Esophagus squamous epithelium (tissue), 5 donors: ENCODE data around the gene SPEN. TPM values are rescaled to one million over a fixed set of nuclear protein-coding genes. Genes with fewer than 3 reads are reported as not detected.
"Not testable (repeated sequence)": the region's sequence is repeated elsewhere in the genome, so short reads cannot be mapped to it uniquely, and the experiment has no call there.

ENCODE experiments used
- DNase-seq: peaks from one replicate; lab custom pipeline; 2025; lab: John Stamatoyannopoulos, UW
- H3K27ac ChIP-seq, 4 donors: fragments of 200-600 bp; sonication (generic); one replicate each; pipeline ENCODE4 v1.5.1; 2016 to 2019; ENCODE audit warnings: mild to moderate bottlenecking in 1 of 4
- H3K27me3 ChIP-seq, 4 donors: fragments of 200-600 bp; sonication (generic); 1 replicate in 3 of 4; 2 replicates in 1 of 4; pipeline versions ENCODE4 v1.5.1 to v1.6.0; 2017 to 2021; ENCODE audit warnings: antibody characterized with exemption in 1 of 4
- H3K36me3 ChIP-seq, 3 donors: fragments of 200-600 bp; sonication (generic); one replicate each; pipeline ENCODE4 v1.5.1; 2016 to 2019
- H3K4me1 ChIP-seq, 3 donors: fragments of 200-600 bp; sonication (generic); one replicate each; pipeline ENCODE4 v1.5.1; 2017 to 2019
- H3K4me3 ChIP-seq, 4 donors: fragments of 200-600 bp; sonication (generic); 1 replicate in 3 of 4; 2 replicates in 1 of 4; pipeline ENCODE4 v1.5.1; 2016 to 2019; ENCODE audit warnings: mild to moderate bottlenecking in 2 of 4, moderate library complexity in 1 of 4
- H3K9me3 ChIP-seq, 3 donors: fragments of 200-600 bp; sonication (generic); one replicate each; pipeline ENCODE4 v1.5.1; 2016 to 2019
- POLR2A ChIP-seq, 4 donors: fragments of 450-650 bp; IDR thresholded peaks; one replicate each; pipeline ENCODE4 v1.6.1; 2017; ENCODE audit warnings: antibody characterized with exemption in 4 of 4, mild to moderate bottlenecking in 4 of 4, moderate library complexity in 3 of 4
- WGBS, 2 donors: methylation state at CpG; one replicate each; pipeline ENCODE4 v1.1.5; 2018; 5-methylcytosine and 5-hydroxymethylcytosine counted together
- intact Hi-C: fragments of 100-400 bp; cut with DNase I; formaldehyde crosslinking; loops from one replicate; pipeline ENCODE4 v1.15.0; 2022
- total RNA-seq, 4 donors: library from RNA; depleted of rRNA; stranded (reverse); fragments of >200 nt; gene quantifications; one replicate each; pipeline ENCODE4 v1.1.0, GENCODE V29; 2016
- TF ChIP-seq, protein P1 (sequence below), 6 experiments: fragments of 450-650 bp in 4 of 6; fragments of 200-600 bp in 2 of 6; sonication (generic) in 2 of 6; IDR thresholded peaks; one replicate each; pipeline ENCODE4 v1.5.1; 2016 to 2019; ENCODE audit warnings: antibody characterized with exemption in 6 of 6, mild to moderate bottlenecking in 4 of 6, moderate library complexity in 4 of 6
- donor health status: DM: yes; HTN: yes; CAD: no.

The SPEN gene
- total RNA-seq, 4 donors from 2014 or later, result 22.4 to 36.0 (median 30.5) TPM

DNA sequence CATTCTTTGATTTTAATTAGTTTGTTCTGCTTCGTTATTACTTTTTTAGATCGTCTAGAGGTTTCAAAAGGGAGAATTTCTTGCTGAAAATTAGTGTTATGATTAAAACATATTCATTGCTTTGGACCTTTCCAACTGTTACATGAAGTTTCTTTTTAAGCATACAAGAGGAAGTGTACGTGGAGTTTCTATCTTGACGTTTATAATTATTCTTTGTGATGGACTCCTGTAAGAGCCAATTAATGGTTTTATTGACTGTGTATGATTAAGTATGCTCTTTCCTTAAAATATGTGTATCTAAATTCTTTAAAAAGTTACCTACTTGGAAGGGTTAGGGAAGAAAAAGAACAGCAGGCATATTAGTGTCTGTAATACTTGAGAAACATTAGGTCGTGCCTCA lies 37.8 kb downstream of the SPEN start:
- H3K4me3 ChIP-seq, result peak overlapping the region in 2 of 4 donors; percentile 41 to 56
- 26 to 29% methylated on average over 5 of the region's 5 CpGs for WGBS, 2 donors
- TF ChIP-seq, protein P1, sequence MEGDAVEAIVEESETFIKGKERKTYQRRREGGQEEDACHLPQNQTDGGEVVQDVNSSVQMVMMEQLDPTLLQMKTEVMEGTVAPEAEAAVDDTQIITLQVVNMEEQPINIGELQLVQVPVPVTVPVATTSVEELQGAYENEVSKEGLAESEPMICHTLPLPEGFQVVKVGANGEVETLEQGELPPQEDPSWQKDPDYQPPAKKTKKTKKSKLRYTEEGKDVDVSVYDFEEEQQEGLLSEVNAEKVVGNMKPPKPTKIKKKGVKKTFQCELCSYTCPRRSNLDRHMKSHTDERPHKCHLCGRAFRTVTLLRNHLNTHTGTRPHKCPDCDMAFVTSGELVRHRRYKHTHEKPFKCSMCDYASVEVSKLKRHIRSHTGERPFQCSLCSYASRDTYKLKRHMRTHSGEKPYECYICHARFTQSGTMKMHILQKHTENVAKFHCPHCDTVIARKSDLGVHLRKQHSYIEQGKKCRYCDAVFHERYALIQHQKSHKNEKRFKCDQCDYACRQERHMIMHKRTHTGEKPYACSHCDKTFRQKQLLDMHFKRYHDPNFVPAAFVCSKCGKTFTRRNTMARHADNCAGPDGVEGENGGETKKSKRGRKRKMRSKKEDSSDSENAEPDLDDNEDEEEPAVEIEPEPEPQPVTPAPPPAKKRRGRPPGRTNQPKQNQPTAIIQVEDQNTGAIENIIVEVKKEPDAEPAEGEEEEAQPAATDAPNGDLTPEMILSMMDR (IDR thresholded peaks at IDR 0.05), result no peak
- TF ChIP-seq POLR2A (IDR thresholded peaks at IDR 0.05), result no peak
- peak overlapping the region; percentile 75 to 92 (median 89) for H3K27ac ChIP-seq
- intact Hi-C loops, result no loop called here
- DNase-seq, result no peak
- no peaks in the 10 kb centered on the region for H3K27me3 ChIP-seq
- H3K36me3 ChIP-seq, result peaks cover 0 to 23% (median 0%) of the 10 kb centered on the region in 3 donors
- no peaks in the 10 kb centered on the region for H3K9me3 ChIP-seq
- peaks cover 28 to 91% (median 48%) of the 10 kb centered on the region in 3 donors for H3K4me1 ChIP-seq

DNA sequence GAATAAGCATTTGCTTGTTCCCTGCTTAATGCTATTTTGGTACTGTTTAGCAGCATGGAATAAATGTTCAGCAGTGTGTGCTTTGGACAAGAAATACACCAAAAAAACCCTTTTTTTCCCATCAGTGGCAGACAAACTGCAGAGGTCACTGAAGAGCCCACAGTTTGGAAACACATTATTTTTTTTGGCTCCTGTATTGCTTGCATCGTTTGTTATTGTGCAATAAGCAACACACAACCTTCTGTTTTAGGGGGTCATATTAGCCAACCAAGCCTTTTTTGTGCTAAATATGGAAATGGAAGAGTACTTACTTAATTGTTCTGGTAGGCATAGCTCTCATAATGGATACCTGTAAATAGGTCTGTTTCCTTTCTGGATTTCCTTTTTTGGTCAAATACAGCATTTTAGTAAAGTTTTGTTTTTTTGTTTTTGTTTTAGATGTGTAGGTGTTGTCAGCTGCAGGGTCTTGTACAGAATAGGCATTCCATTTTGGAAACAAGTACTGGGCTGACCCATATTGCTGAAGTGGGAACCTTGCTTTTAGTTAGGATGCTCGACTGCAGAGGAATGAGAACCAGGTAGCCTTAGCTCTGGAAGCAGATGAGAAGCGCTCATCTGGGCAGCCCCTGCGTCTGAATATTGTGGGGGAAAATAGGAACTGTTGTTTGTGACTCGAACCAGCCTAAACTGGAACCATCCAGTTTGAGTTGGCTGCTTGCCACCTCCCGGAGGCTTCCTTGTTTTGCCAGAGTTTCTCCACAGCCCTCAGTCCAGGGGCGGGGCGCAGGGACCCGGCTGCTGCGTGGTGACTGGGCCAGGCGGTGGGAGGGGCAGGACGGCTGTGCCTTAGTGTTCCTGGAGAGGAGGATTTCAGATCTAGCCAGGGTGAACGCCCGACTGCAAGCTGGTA lies 38.4 kb downstream of the SPEN start:
- intact Hi-C loops, result no loop called here
- no peaks in the 10 kb centered on the region for H3K27me3 ChIP-seq
- DNase-seq, result peak; percentile 68
- 2% methylated on average over 11 of the region's 14 CpGs for WGBS, 2 donors
- peak overlapping the region in 3 of 4 donors; percentile 40 to 56 (median 41) for H3K4me3 ChIP-seq
- peak in 1 of 4 donors; percentile 62 for TF ChIP-seq POLR2A (IDR thresholded peaks at IDR 0.05)
- TF ChIP-seq, protein P1 (IDR thresholded peaks at IDR 0.05), result no peak
- peaks cover 0 to 16% (median 0%) of the 10 kb centered on the region in 3 donors for H3K36me3 ChIP-seq
- H3K9me3 ChIP-seq, result no peaks in the 10 kb centered on the region
- peaks cover 28 to 92% (median 52%) of the 10 kb centered on the region in 3 donors for H3K4me1 ChIP-seq
- H3K27ac ChIP-seq, result peak overlapping the region; percentile 75 to 92 (median 89)

DNA sequence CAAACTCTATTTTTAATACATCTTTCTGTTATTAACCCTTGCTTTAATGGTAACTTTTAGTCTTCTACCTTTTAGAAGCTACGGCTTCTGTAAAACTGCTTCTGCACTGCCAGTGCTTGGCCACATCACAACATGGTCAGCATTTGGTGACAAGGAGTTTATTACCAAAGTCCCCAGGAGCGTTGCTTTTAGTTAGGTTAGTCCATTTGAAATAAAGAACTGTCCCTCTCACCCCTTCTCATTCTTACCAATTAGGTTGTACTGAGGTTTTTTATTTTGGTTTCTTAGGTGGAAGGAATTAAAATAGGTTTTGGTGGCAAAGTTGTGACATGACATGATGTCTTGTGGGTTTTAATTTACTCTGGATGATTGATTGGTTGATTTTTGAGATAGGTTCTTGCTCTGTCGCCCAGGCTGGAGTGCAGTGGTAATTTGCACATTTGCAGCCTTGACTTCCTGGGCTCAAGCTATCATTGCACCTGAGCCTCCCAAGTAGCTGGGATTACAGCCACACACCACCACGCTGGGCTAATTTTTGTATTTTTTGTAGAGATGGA lies 39.2 kb downstream of the SPEN start:
- WGBS, 2 donors, result 26 to 28% methylated on average over 4 of the region's 4 CpGs
- peak overlapping the region in 3 of 4 donors; percentile 40 to 56 (median 41) for H3K4me3 ChIP-seq
- no peaks in the 10 kb centered on the region for H3K27me3 ChIP-seq
- TF ChIP-seq POLR2A (IDR thresholded peaks at IDR 0.05), result no peak
- TF ChIP-seq, protein P1 (IDR thresholded peaks at IDR 0.05), result peak in 3 of 6 experiments; percentile 4 to 21 (median 12)
- intact Hi-C loops, result no loop called here
- peak overlapping the region; percentile 75 to 92 (median 89) for H3K27ac ChIP-seq
- peaks cover 0 to 12% (median 0%) of the 10 kb centered on the region in 3 donors for H3K36me3 ChIP-seq
- H3K4me1 ChIP-seq, result peaks cover 28 to 94% (median 53%) of the 10 kb centered on the region in 3 donors
- DNase-seq, result no peak
- H3K9me3 ChIP-seq, result no peaks in the 10 kb centered on the region

DNA sequence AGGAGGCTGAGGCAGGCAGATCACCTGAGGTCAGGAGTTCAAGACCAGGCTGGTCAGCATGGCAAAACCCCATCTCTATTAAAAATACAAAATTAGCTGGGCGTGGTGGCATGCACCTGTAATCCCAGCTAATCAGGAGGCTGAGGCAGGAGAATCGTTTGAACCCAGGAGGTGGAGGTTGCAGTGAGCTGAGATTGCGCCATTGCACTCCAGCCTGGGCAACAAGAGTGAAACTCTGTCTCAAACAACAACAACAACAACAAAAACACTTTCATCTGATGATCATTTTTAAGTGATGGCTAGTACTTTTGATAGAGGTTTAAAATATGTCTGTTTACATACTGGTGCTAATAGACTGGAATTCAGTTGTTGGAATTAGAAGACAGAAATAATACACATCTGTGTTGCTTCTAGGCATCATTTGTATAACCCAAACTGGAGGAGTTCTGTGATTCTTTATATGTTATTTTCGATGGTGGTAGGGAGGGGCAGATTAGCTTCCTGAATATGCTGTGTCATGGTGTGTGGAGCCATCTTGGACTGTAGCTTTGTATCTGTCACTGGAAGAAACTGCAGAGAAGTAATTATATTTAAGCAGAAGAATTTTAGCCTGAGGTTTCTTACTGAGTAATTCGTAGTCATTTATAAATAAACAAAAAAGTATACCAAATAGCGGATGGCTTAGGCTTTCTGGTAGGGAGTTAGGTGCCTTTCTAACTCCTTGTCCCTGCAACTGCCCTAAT lies 45.5 kb downstream of the SPEN start:
- 63 to 69% methylated on average over 5 to 6 of the region's 6 CpGs for WGBS, 2 donors
- H3K9me3 ChIP-seq, DNase-seq, H3K27me3 ChIP-seq, intact Hi-C loops, H3K4me3 ChIP-seq: not testable (repeated sequence)
- peaks cover 0 to 14% (median 3%) of the 10 kb centered on the region in 3 donors for H3K36me3 ChIP-seq
- H3K27ac ChIP-seq, result peak overlapping the region; percentile 65 to 81 (median 77)
- peaks cover 5 to 70% (median 27%) of the 10 kb centered on the region in 3 donors for H3K4me1 ChIP-seq

DNA sequence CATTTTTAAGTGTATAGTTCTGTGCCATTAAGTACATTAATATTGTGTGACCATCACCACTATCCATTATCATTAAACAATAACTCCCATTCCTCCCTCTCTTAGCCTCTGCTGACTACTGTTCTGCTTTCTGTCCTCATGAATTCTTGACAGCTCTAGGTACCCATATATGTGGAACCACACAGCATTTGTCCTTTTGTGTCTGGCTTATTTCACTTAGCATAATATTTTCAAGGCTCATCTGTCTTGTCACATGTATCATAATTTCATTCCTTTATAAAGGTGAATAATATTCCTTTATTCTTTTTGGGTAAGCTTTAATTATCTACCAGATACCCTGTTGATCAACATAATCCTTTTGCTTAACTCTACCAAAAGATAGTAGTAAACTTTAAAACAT lies 47.7 kb downstream of the SPEN start:
- Histone ChIP-seq H3K9me3 (no peaks in the 10 kb centered on the region), H3K27me3 (no peaks in the 10 kb centered on the region), H3K27ac (peak overlapping the region in 3 of 4 donors; percentile 40 to 81 (median 79)), H3K4me3 (no peak overlapping the region), H3K4me1 (peaks cover 5 to 56% (median 22%) of the 10 kb centered on the region in 3 donors), H3K36me3 (peaks cover 0 to 16% (median 3%) of the 10 kb centered on the region in 3 donors)
- no peak for DNase-seq
- TF ChIP-seq, protein P1 (IDR thresholded peaks at IDR 0.05), result no peak
- no peak for TF ChIP-seq POLR2A (IDR thresholded peaks at IDR 0.05)
- intact Hi-C loops, result no loop called here

DNA sequence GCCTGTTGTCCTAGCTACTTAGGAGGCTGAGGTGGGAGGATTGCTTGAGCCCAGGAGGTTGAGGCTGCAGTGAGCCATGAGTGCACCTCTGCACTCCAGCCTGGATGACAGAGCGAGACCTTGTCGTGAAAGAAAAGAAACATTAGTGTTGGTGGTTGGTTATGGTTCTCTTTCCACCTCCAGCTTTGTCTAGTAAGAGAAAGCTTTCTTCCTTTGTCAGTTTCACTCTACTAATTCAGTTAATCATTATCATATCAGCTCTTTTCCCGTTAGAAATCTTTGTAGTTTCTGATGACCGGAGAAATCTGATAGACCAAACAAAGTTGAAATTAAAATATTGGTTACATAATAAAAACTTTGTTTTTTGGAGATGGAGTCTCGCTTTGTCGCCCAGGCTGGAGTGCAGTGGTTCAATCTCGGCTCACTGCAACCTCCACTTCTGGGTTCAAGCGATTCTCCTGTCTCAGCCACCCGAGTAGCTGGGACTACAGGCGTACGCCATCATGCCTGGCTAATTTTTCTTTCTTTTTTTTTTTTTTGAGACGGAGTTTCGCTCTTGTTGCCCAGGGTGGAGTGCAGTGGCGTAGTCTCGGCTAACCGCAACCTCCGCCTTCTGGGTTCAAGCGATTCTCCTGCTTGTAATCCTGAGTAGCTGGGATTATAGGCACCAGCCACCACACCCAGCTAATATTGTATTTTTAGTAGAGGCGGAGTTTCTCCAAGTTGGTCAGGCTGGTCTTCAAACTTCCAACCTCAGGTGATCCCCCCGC lies 49.5 kb downstream of the SPEN start:
- peaks cover 5 to 58% (median 23%) of the 10 kb centered on the region in 3 donors for H3K4me1 ChIP-seq
- peaks cover 0 to 16% (median 3%) of the 10 kb centered on the region in 3 donors for H3K36me3 ChIP-seq
- WGBS, 2 donors, result 95 to 96% methylated on average over 18 to 20 of the region's 20 CpGs
- H3K27me3 ChIP-seq, H3K9me3 ChIP-seq, DNase-seq, H3K4me3 ChIP-seq, intact Hi-C loops: not testable (repeated sequence)
- peak overlapping the region in 1 of 4 donors; percentile 1 for H3K27ac ChIP-seq
